ENCODE measurements around the gene DHX15. TPM values are rescaled to one million over a fixed set of nuclear protein-coding genes. Genes with fewer than 3 reads are reported as not detected.

DHX15 gene
- total and polyA plus RNA-seq, 2 of the 13 experiments (the other 11 are each of a cell fraction or from before 2014, with no cell fraction given), result 92.9 to 165 TPM

DNA sequence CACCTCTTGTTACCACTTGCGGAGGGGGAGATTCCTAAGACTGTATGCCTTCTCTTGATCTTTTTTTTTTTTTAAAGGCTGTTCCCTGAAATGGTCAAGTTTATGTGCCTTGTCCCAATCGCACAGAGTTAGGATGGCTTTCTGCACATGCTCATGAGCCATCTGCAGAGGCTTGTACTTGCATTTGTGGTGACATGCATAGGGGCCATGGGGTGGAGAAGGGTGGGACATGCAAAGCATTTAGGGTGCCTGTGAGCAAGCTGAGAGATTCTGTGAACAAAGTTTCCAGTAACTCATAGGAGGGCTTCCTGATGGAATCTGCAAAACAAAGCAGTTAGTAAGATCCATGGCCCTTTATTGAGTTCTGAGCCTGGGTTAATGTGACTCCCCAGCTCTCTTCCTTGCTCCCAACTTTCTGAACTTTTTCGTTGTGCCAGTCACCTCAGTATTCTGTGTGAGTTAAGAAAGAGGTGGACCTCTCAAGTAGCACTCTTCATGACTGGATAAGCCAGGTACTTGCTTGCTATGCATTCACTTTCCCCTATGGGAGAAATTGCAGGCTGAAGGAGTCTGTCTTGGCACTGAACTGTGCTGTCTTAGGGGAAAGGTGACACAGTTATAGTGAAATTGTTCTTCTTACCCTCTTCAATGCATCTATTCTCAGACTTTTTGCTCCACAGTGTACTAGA is 37.9 kb upstream of the DHX15 start:
- H3K79me2 ChIP-seq (ENCODE audit: insufficient read depth, low read length), result no peaks in the 10 kb centered on the region
- in situ Hi-C loops (cut with HindIII; ENCODE audit: extremely low pct_ligation_motif_present, low pct_unique_long_range_greater_than_20kb), result no loop called here
- no peaks in the 10 kb centered on the region for H4K20me1 ChIP-seq (ENCODE audit: insufficient read depth, low read length)
- CTCF ChIA-PET (ENCODE audit: low intra/inter-chr PET ratio, low total read pairs), result no interaction called here
- no peak overlapping the region for H3K27ac ChIP-seq (ENCODE audit: extremely low read length, insufficient read depth, low read length)
- ATAC-seq (no peak), DNase-seq (ENCODE audit: low spot score) (no peak), FAIRE-seq (no peak)
- H3K36me3 ChIP-seq (replicated peaks in 1 of 2; ENCODE audit: control insufficient read depth in 1 of 2, insufficient read depth in 2 of 2, low read length in 2 of 2), result no peaks in the 10 kb centered on the region
- no peaks in the 10 kb centered on the region for H3K27me3 ChIP-seq (ENCODE audit: control insufficient read depth in 1 of 2, insufficient read depth in 2 of 2, low read length in 2 of 2)
- POLR2A ChIA-PET, result no interaction called here
- H3K4me3 ChIP-seq (replicated peaks in 1 of 3; ENCODE audit: insufficient read depth in 1 of 3, low read depth in 2 of 3, low read length in 3 of 3), result no peak overlapping the region
- no peak overlapping the region for H3K9ac ChIP-seq (ENCODE audit: insufficient read depth, low read depth, low read length)
- H3K4me2 ChIP-seq (ENCODE audit: low read depth, low read length), result no peak overlapping the region
- WGBS (ENCODE audit: low lambda C conversion rate), result 50% methylated on average over 3 of the region's 3 CpGs
- H3K9me3 ChIP-seq (ENCODE audit: low read length), result 0 out of 2 replicates have a peak, but pooled peaks cover 11% of the 10 kb centered on the region
- TF ChIP-seq KDM4B (CRISPR knock-in tag; IDR thresholded peaks at IDR 0.05) (no peak), ZEB1 (IDR thresholded peaks at IDR 0.05; ENCODE audit: insufficient replicate concordance, low read depth) (no peak), MEF2D (CRISPR knock-in tag; IDR thresholded peaks at IDR 0.05) (no peak), SAFB2 (CRISPR knock-in tag; IDR thresholded peaks at IDR 0.05; ENCODE audit: borderline replicate concordance, low read depth) (no peak), SIX1 (CRISPR knock-in tag; IDR thresholded peaks at IDR 0.05; ENCODE audit: borderline replicate concordance) (no peak), PPARG (CRISPR knock-in tag; conservative IDR thresholded peaks at IDR 0.05) (no peak), REL (CRISPR knock-in tag; conservative IDR thresholded peaks at IDR 0.05) (no peak), ZSCAN30 (CRISPR knock-in tag; IDR thresholded peaks at IDR 0.05) (no peak), ZSCAN25 (CRISPR knock-in tag; IDR thresholded peaks at IDR 0.05) (no peak), RBFOX2 (IDR thresholded peaks at IDR 0.05; ENCODE audit: low read depth, low read length) (no peak)
- TF ChIP-seq, protein P1, sequence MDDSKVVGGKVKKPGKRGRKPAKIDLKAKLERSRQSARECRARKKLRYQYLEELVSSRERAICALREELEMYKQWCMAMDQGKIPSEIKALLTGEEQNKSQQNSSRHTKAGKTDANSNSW (CRISPR knock-in tag; IDR thresholded peaks at IDR 0.05; ENCODE audit: borderline replicate concordance), result no peak
- no TSS peak for BruUV-seq (replicated peaks)
- no peaks in the 10 kb centered on the region for H3K4me1 ChIP-seq (ENCODE audit: insufficient read depth, low read length)
- intact Hi-C loops (cut with micrococcal nuclease; ENCODE audit: unreplicated experiment), result no loop called here
- no peak overlapping the region for H2AFZ ChIP-seq (ENCODE audit: low read length)

Data from HepG2 (cell line).